Measurements from ENCODE around the gene GDAP2.

The GDAP2 gene

GRCh38 chr1:117814856-117815797, 114.3 kb downstream of the GDAP2 start:
- Histone ChIP-seq H3K9me3 (replicated peaks in 1 of 11) (peaks cover 0 to 16% (median 8%) of the 10 kb centered on the region in 11 experiments; a peak in 11 of 22 replicates), H3K27me3 (no peaks in the 10 kb centered on the region), H3K4me2 (no peak overlapping the region), H3K27ac (no peak overlapping the region), H3K4me3 (no peak overlapping the region), H4K20me1 (no peaks in the 10 kb centered on the region), H3K4me1 (no peaks in the 10 kb centered on the region), H3K36me3 (no peaks in the 10 kb centered on the region), H3K9ac (no peak overlapping the region)
- TF ChIP-seq Cebpa-rat (IDR thresholded peaks at IDR 0.05) = no peak
